ENCODE measurements around the gene RXFP1.
A peak's percentile ranks its signal among the peaks of the same experiment; 100 is the strongest.

Gene RXFP1

GRCh38 chr4:158671915-158672806, 150.5 kb downstream of the RXFP1 start, which contains the start of gene ETFDH:
Gene ETFDH, plus strand, starts transcription at chr4:158672296. Its CDS starts 161 bp downstream, at chr4:158672457.
- peak; percentile 99 for DNase-seq (ENCODE audit: low spot score)

GRCh38 chr4:158673633-158674032, 152.0 kb downstream of the RXFP1 start:
- no peak for DNase-seq (ENCODE audit: low spot score)

- no peak for DNase-seq (ENCODE audit: low spot score)
These were observed 154.4 kb downstream of the RXFP1 start for GRCh38 chr4:158676076-158676475.

- DNase-seq (ENCODE audit: low spot score), result no peak
These were observed 157.1 kb downstream of the RXFP1 start for GRCh38 chr4:158678767-158679166.

- no peak for DNase-seq (ENCODE audit: low spot score)
These were observed 159.9 kb downstream of the RXFP1 start for GRCh38 chr4:158681629-158682028.

GRCh38 chr4:158682066-158682465, 160.4 kb downstream of the RXFP1 start:
- no peak for DNase-seq (ENCODE audit: low spot score)

- no peak for DNase-seq (ENCODE audit: low spot score)
These were observed 167.1 kb downstream of the RXFP1 start for GRCh38 chr4:158688813-158689212.
